ENCODE results near the gene EFNA2. TPM values are rescaled to one million over a fixed set of nuclear protein-coding genes. Genes with fewer than 3 reads are reported as not detected.
"Not testable (repeated sequence)": the region's sequence is repeated elsewhere in the genome, so short reads cannot be mapped to it uniquely, and the experiment has no call there.

EFNA2 gene
- total RNA-seq, 2 experiments from 2014 or later: not detected

- Mint-ChIP-seq H3K27ac (no peak overlapping the region), H3K27me3 (peaks cover 26% of the 10 kb centered on the region), H3K4me3 (no peak overlapping the region), H3K4me1 (ENCODE audit: low read depth) (no peaks in the 10 kb centered on the region), H3K9me3 (no peaks in the 10 kb centered on the region), H3K36me3 (ENCODE audit: low read depth) (no peaks in the 10 kb centered on the region)
- POLR2A ChIA-PET: interaction anchor here (1.0 kb wide), 1 partner anchor 11 kb away, joined by 3 read pairs; no protein-coding TSS in a partner anchor
- DNase-seq (no peak), ATAC-seq (no peak)
- no peak for TF ChIP-seq CTCF (IDR thresholded peaks at IDR 0.05)
- intact Hi-C loops (cut with micrococcal nuclease): no loop called here
- CTCF ChIA-PET: interaction anchor here (0.7 kb wide), 1 partner anchor 43 kb away, joined by 3 read pairs; no protein-coding TSS in a partner anchor
Measured at GRCh38 chr19:1327125-1327524, 41.5 kb downstream of the EFNA2 start.

DNA sequence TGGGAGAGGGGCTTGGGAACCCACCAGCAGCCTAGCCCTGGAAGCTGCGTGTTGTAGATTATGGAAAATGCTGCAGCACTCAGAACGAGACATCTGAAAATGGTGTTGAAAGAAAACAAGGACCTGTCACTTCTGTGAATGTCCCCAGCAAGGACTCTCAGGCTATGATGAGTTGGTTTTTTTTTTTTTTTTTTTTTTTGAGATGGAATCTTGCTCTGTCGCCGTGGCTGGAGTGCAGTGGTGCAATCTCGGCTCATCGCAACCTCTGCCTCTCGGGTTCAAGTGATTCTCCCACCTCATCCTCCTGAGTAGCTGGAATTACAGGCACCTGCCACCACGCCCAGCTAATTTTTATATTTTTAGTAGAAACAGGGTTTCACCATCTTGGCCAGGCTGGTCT is 46.5 kb downstream of the EFNA2 start:
- H3K36me3 Mint-ChIP-seq (ENCODE audit: low read depth); H3K27me3 Mint-ChIP-seq; DNase-seq; H3K4me1 Mint-ChIP-seq (ENCODE audit: low read depth); ATAC-seq; POLR2A ChIA-PET; H3K4me3 Mint-ChIP-seq; H3K9me3 Mint-ChIP-seq; intact Hi-C loops (cut with micrococcal nuclease); CTCF ChIA-PET; H3K27ac Mint-ChIP-seq: not testable (repeated sequence)

GRCh38 chr19:1336079-1336684 is 50.5 kb downstream of the EFNA2 start:
- intact Hi-C loops (cut with micrococcal nuclease): no loop called here
- H3K4me1 Mint-ChIP-seq (ENCODE audit: low read depth): no peaks in the 10 kb centered on the region
- H3K27ac Mint-ChIP-seq: no peak overlapping the region
- POLR2A ChIA-PET: no interaction called here
- no peaks in the 10 kb centered on the region for H3K9me3 Mint-ChIP-seq
- CTCF ChIA-PET: no interaction called here
- H3K36me3 Mint-ChIP-seq (ENCODE audit: low read depth): no peaks in the 10 kb centered on the region
- H3K4me3 Mint-ChIP-seq: no peak overlapping the region
- peaks cover 2% of the 10 kb centered on the region for H3K27me3 Mint-ChIP-seq
- ATAC-seq (no peak), DNase-seq (no peak)
- TF ChIP-seq CTCF (IDR thresholded peaks at IDR 0.05): no peak

- no peak overlapping the region for H3K4me3 Mint-ChIP-seq
- no peak for ATAC-seq
- H3K4me1 Mint-ChIP-seq (ENCODE audit: low read depth): peaks cover 8% of the 10 kb centered on the region
- DNase-seq: no peak
- no peak for TF ChIP-seq CTCF (IDR thresholded peaks at IDR 0.05)
- H3K36me3 Mint-ChIP-seq (ENCODE audit: low read depth): no peaks in the 10 kb centered on the region
- POLR2A ChIA-PET: no interaction called here
- no peaks in the 10 kb centered on the region for H3K9me3 Mint-ChIP-seq
- H3K27ac Mint-ChIP-seq: no peak overlapping the region
- intact Hi-C loops (cut with micrococcal nuclease): no loop called here
- CTCF ChIA-PET: no interaction called here
- H3K27me3 Mint-ChIP-seq: peaks cover 2% of the 10 kb centered on the region
Measured at GRCh38 chr19:1340681-1341469, 55.2 kb downstream of the EFNA2 start.

DNA sequence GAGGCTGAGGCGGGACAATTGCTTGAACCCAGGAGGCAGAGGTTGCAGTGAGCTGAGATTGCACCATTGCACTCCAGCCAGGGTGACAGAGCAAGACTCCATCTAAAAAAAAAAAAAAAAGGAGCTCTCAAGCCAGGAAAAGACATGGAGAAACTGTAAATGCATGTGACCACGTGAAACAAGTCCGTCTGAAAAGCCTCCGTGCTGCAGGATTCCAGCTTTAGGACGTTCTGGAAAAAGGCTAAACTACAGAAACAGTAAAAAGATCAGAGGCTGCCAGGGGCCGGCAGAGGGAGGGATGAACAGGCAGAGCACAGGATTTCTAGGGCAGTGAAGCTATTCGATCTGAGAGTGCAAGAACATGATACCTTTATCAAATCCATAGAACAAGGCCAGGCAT is 57.4 kb downstream of the EFNA2 start:
- POLR2A ChIA-PET: no interaction called here
- CTCF ChIA-PET: no interaction called here
- peaks cover 2% of the 10 kb centered on the region for H3K27me3 Mint-ChIP-seq
- no peak for DNase-seq
- H3K4me3 Mint-ChIP-seq: no peak overlapping the region
- no peak overlapping the region for H3K27ac Mint-ChIP-seq
- intact Hi-C loops (cut with micrococcal nuclease): no loop called here
- no peaks in the 10 kb centered on the region for H3K9me3 Mint-ChIP-seq
- H3K4me1 Mint-ChIP-seq (ENCODE audit: low read depth): peaks cover 8% of the 10 kb centered on the region
- ATAC-seq: no peak
- no peaks in the 10 kb centered on the region for H3K36me3 Mint-ChIP-seq (ENCODE audit: low read depth)
- TF ChIP-seq CTCF (IDR thresholded peaks at IDR 0.05): no peak

Data from activated CD8-positive, alpha-beta T cell treated with anti-CD3 and anti-CD28 coated beads for 36 hours (primary cell).